Mesenchymal stem cell (in vitro differentiated cells and primary cell): Measurements from ENCODE around the gene PRKD1.

Source experiments
- DNase-seq: peaks from one replicate; pipeline ENCODE4 v3.0.0-alpha.2; 2013
- H2AFZ ChIP-seq: one replicate; pipeline ENCODE4 v1.6.1; 2013; ENCODE audit warnings: low read depth, mild to moderate bottlenecking, control low read depth, inconsistent platforms, low read length, moderate library complexity
- H2AK5ac ChIP-seq: 2 replicates; pipeline ENCODE4 v1.6.1; 2013; ENCODE audit warnings: low read length, moderate library complexity, mild to moderate bottlenecking, inconsistent platforms; ENCODE audit not compliant: severe bottlenecking
- H2BK120ac ChIP-seq: one replicate; pipeline ENCODE4 v1.6.1; 2013; ENCODE audit warnings: low read depth, mild to moderate bottlenecking, inconsistent platforms, low read length, moderate library complexity
- H2BK12ac ChIP-seq, 2 experiments: one replicate each; pipeline ENCODE4 v1.6.1; 2013; ENCODE audit warnings: inconsistent platforms in 2 of 2, low read length in 2 of 2, mild to moderate bottlenecking in 2 of 2, moderate library complexity in 2 of 2, control low read depth in 1 of 2
- H2BK15ac ChIP-seq: one replicate; pipeline ENCODE4 v1.6.1; 2013; ENCODE audit warnings: mild to moderate bottlenecking, low read depth, inconsistent platforms; ENCODE audit not compliant: poor library complexity, severe bottlenecking
- H2BK5ac ChIP-seq: 2 replicates; pipeline ENCODE4 v1.6.1; 2013; ENCODE audit warnings: low read depth, mild to moderate bottlenecking, low read length, control low read depth, inconsistent platforms; ENCODE audit not compliant: poor library complexity, severe bottlenecking
- H3K14ac ChIP-seq, 2 experiments: one replicate each; pipeline ENCODE4 v1.6.1; 2013; ENCODE audit warnings: inconsistent platforms in 2 of 2, low read length in 2 of 2, control low read depth in 1 of 2, mild to moderate bottlenecking in 1 of 2, moderate library complexity in 1 of 2
- H3K18ac ChIP-seq, 2 experiments: one replicate each; pipeline ENCODE4 v1.6.1; 2013; ENCODE audit warnings: inconsistent platforms in 2 of 2, low read length in 2 of 2, control low read depth in 1 of 2, low read depth in 1 of 2, mild to moderate bottlenecking in 1 of 2
- H3K23ac ChIP-seq, 2 experiments: one replicate each; pipeline ENCODE4 v1.6.1; 2013; ENCODE audit warnings: inconsistent platforms in 2 of 2, low read length in 2 of 2, mild to moderate bottlenecking in 2 of 2, moderate library complexity in 2 of 2, control low read depth in 1 of 2
- H3K27ac ChIP-seq: 2 replicates; pipeline ENCODE4 v1.5.1; 2013; ENCODE audit warnings: mild to moderate bottlenecking, moderate library complexity, low read length, control low read depth, inconsistent platforms; ENCODE audit not compliant: poor library complexity, severe bottlenecking
- H3K27me3 ChIP-seq, 2 experiments: 2 replicates each; pipeline versions ENCODE4 v1.6.1 to v1.7.0; 2013; ENCODE audit warnings: low read length in 2 of 2, mild to moderate bottlenecking in 2 of 2, moderate library complexity in 2 of 2, control low read depth in 1 of 2, inconsistent platforms in 1 of 2; ENCODE audit not compliant: control insufficient read depth in 1 of 2, insufficient read depth in 1 of 2
- H3K36me3 ChIP-seq, 2 experiments: 2 replicates each; pipeline versions ENCODE4 v1.6.1 to v1.7.0; 2013; ENCODE audit warnings: low read length in 2 of 2, control low read depth in 1 of 2, inconsistent platforms in 1 of 2, low read depth in 1 of 2, mild to moderate bottlenecking in 1 of 2; ENCODE audit not compliant: insufficient read depth in 2 of 2, control insufficient read depth in 1 of 2
- H3K4ac ChIP-seq, 2 experiments: one replicate each; pipeline ENCODE4 v1.6.1; 2013; ENCODE audit warnings: inconsistent platforms in 2 of 2, low read length in 2 of 2, mild to moderate bottlenecking in 2 of 2, moderate library complexity in 2 of 2, control low read depth in 1 of 2, low read depth in 1 of 2
- H3K4me1 ChIP-seq: 2 replicates; pipeline ENCODE4 v1.6.1; 2013; ENCODE audit warnings: low read depth, low read length, control low read depth; ENCODE audit not compliant: control insufficient read depth, insufficient read depth
- H3K4me2 ChIP-seq: 2 replicates; pipeline ENCODE4 v1.6.1; 2013; ENCODE audit warnings: low read length, mild to moderate bottlenecking, inconsistent platforms; ENCODE audit not compliant: poor library complexity, severe bottlenecking
- H3K4me3 ChIP-seq, 2 experiments: 2 replicates each; pipeline versions ENCODE4 v1.5.1 to v1.7.0; 2013; ENCODE audit warnings: low read length in 2 of 2, mild to moderate bottlenecking in 2 of 2, control low read depth in 1 of 2, low read depth in 1 of 2; ENCODE audit not compliant: insufficient read depth in 1 of 2
- H3K79me1 ChIP-seq: replicated peaks from 2 replicates; pipeline ENCODE4 v1.6.1; 2013; ENCODE audit warnings: mild to moderate bottlenecking, control low read depth, low read length, inconsistent platforms; ENCODE audit not compliant: poor library complexity, severe bottlenecking
- H3K9ac ChIP-seq: 2 replicates; pipeline ENCODE4 v1.7.0; 2013; ENCODE audit warnings: mild to moderate bottlenecking, low read length, moderate library complexity
- H3K9me3 ChIP-seq: 2 replicates; pipeline ENCODE4 v1.7.0; 2013; ENCODE audit warnings: mild to moderate bottlenecking, low read length; ENCODE audit not compliant: control insufficient read depth
- H4K8ac ChIP-seq: one replicate; pipeline ENCODE4 v1.6.1; 2013; ENCODE audit warnings: inconsistent platforms, mild to moderate bottlenecking, low read length, moderate library complexity
- H4K91ac ChIP-seq: one replicate; pipeline ENCODE4 v1.6.1; 2013; ENCODE audit warnings: mild to moderate bottlenecking, low read length, inconsistent platforms
- WGBS: methylation state at CpG from one replicate; pipeline ENCODE4 v1.1.7; 2013; ENCODE audit warnings: mixed read lengths; 5-methylcytosine and 5-hydroxymethylcytosine counted together

Gene PRKD1

DNA sequence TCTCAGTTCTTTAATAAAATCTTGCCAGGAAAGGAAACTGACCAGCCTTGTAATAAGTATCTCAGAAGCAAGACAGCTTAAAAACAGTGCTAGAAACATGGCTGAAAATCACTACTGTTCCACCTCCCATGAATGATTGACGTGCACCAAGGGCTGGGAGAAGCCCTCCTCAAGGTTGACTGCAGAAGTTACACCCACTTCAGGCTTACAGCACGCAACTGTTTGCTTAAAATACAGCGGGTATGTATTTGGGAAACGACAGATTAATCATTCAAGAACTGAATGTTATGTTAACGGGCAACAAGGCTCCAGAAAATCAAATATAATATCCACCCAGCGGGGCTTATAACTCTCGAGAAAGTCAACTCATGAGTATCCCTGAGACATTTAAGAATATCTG lies 22.1 kb downstream of the PRKD1 start:
- H3K23ac ChIP-seq: no peak overlapping the region
- no peak overlapping the region for H2AFZ ChIP-seq
- no peaks in the 10 kb centered on the region for H3K27me3 ChIP-seq
- no peak overlapping the region for H2BK12ac ChIP-seq
- no peak overlapping the region for H4K91ac ChIP-seq
- H2BK120ac ChIP-seq: no peak overlapping the region
- H3K4ac ChIP-seq: no peak overlapping the region
- H3K4me1 ChIP-seq: peaks cover 3% of the 10 kb centered on the region
- H3K9ac ChIP-seq: no peak overlapping the region
- H3K4me2 ChIP-seq: no peak overlapping the region
- H3K36me3 ChIP-seq: no peaks in the 10 kb centered on the region
- H3K4me3 ChIP-seq: no peak overlapping the region
- H4K8ac ChIP-seq: no peak overlapping the region
- no peak overlapping the region for H2BK5ac ChIP-seq
- no peak for DNase-seq
- no peak overlapping the region for H3K14ac ChIP-seq
- H3K79me1 ChIP-seq: peaks cover 9% of the 10 kb centered on the region
- H2AK5ac ChIP-seq: no peak overlapping the region
- no peak overlapping the region for H3K18ac ChIP-seq
- WGBS: 90% methylated on average over 5 of the region's 7 CpGs
- H3K27ac ChIP-seq: no peak overlapping the region
- H3K9me3 ChIP-seq: no peaks in the 10 kb centered on the region
- no peak overlapping the region for H2BK15ac ChIP-seq

DNA sequence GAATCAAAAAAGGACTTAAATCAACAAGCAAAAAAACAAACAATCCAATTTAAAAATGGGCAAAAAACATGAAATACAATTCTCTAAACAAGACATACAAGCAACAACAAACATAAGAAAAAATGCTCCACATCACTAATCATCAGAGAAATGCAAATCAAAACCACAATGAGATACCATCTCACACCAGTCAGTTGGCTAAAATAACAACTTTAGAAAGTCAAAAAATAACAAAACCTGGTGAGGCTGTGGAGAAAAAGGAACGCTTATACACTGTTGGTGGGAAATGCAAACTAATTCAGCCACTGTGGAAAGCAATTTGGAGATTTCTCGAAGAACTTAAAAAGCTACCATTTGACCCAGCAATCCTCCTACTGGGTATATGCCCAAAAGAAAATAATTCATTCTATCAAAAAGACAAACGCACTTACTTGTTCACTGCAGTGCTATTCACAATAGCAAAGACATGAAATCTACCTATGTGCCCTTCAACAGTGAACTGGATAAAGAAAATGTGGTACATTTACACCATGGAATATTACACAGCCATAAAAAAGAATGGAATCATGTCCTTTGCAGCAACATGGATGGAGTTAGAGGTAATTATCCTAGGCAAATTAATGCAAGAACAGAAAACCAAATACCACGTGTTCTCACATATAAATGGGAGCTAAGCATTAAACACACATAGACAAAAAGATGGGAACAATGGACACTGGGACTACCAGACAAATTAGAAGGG lies 26.9 kb downstream of the PRKD1 start:
- H3K36me3 ChIP-seq: no peaks in the 10 kb centered on the region
- H3K4me2 ChIP-seq: no peak overlapping the region
- H2AK5ac ChIP-seq: no peak overlapping the region
- H2BK15ac ChIP-seq: no peak overlapping the region
- H3K4ac ChIP-seq: no peak overlapping the region
- no peak overlapping the region for H4K91ac ChIP-seq
- no peak overlapping the region for H3K9ac ChIP-seq
- no peak overlapping the region for H2BK12ac ChIP-seq
- no peak overlapping the region for H3K27ac ChIP-seq
- no peak overlapping the region for H3K18ac ChIP-seq
- no peak overlapping the region for H2BK5ac ChIP-seq
- H2BK120ac ChIP-seq: no peak overlapping the region
- no peak overlapping the region for H3K14ac ChIP-seq
- H3K9me3 ChIP-seq: no peaks in the 10 kb centered on the region
- H3K79me1 ChIP-seq: peaks cover 2% of the 10 kb centered on the region
- H4K8ac ChIP-seq: no peak overlapping the region
- H2AFZ ChIP-seq: no peak overlapping the region
- no peaks in the 10 kb centered on the region for H3K27me3 ChIP-seq
- 87% methylated on average over 4 of the region's 4 CpGs for WGBS
- no peaks in the 10 kb centered on the region for H3K4me1 ChIP-seq
- no peak overlapping the region for H3K4me3 ChIP-seq
- DNase-seq: no peak
- no peak overlapping the region for H3K23ac ChIP-seq

DNA sequence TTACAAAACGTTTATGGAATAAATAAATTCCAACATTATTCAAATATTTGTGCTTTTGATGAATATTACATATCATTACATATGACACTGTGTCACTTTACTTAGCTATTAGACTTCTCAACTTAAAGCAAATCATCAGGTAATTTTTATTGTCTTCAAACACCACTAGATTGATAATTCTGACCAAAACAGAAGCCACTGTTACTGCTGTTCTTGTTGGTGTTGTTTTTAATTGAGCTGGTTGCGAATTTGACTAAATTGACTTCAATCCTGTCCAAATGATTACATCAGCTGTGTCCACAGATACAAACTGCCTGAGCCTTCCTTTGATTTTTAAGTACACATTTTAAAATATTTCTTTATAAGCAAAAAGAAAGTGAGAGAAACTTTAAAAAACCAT lies 29.2 kb downstream of the PRKD1 start:
- Histone ChIP-seq H2BK15ac (no peak overlapping the region), H3K27me3 (no peaks in the 10 kb centered on the region), H3K9me3 (no peaks in the 10 kb centered on the region), H4K91ac (no peak overlapping the region), H2BK120ac (no peak overlapping the region), H3K27ac (no peak overlapping the region), H3K4me2 (no peak overlapping the region), H3K36me3 (no peaks in the 10 kb centered on the region), H4K8ac (no peak overlapping the region), H3K14ac (no peak overlapping the region), H2BK5ac (no peak overlapping the region), H3K18ac (no peak overlapping the region), H3K4me3 (no peak overlapping the region), H3K4me1 (no peaks in the 10 kb centered on the region), H3K9ac (no peak overlapping the region), H2BK12ac (no peak overlapping the region), H2AFZ (no peak overlapping the region), H3K79me1 (peaks cover 6% of the 10 kb centered on the region), H2AK5ac (no peak overlapping the region), H3K4ac (no peak overlapping the region), H3K23ac (no peak overlapping the region)
- no CpG with 5 or more reads among the region's 2 CpGs for WGBS
- DNase-seq: no peak

DNA sequence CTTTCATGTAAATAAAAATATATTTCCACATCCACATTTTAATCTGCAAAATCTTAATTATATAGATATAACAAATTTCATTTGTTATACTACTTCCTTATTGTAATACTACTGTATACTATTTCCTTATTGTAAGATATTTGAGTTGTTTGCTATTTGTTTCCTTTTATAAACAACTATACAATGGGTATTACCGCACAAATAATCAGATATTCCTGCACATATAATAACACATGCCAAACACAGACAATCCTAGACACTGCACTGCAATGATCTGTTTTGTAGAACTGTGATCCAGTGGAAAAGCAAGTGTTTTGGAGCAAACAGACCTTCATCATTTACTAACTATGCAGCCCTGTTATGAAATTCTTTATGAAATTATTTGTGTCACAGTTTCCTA lies 30.5 kb downstream of the PRKD1 start:
- H3K27ac ChIP-seq: no peak overlapping the region
- no peaks in the 10 kb centered on the region for H3K9me3 ChIP-seq
- no peak overlapping the region for H4K8ac ChIP-seq
- no peak overlapping the region for H3K4ac ChIP-seq
- no peak overlapping the region for H3K18ac ChIP-seq
- H4K91ac ChIP-seq: no peak overlapping the region
- H2AFZ ChIP-seq: no peak overlapping the region
- H3K14ac ChIP-seq: no peak overlapping the region
- H2BK15ac ChIP-seq: no peak overlapping the region
- H2BK5ac ChIP-seq: no peak overlapping the region
- H3K9ac ChIP-seq: no peak overlapping the region
- H3K4me1 ChIP-seq: no peaks in the 10 kb centered on the region
- H3K4me3 ChIP-seq: no peak overlapping the region
- no peak overlapping the region for H2AK5ac ChIP-seq
- no peak overlapping the region for H2BK120ac ChIP-seq
- H3K36me3 ChIP-seq: no peaks in the 10 kb centered on the region
- no peak overlapping the region for H3K4me2 ChIP-seq
- no peak for DNase-seq
- no peak overlapping the region for H3K23ac ChIP-seq
- H3K27me3 ChIP-seq: no peaks in the 10 kb centered on the region
- H2BK12ac ChIP-seq: no peak overlapping the region
- no CpG with 5 or more reads among the region's 1 CpG for WGBS
- H3K79me1 ChIP-seq: peaks cover 6% of the 10 kb centered on the region
